SK-N-SH (cell line): ENCODE results near the gene PISD. TPM values are rescaled to one million over a fixed set of nuclear protein-coding genes. Genes with fewer than 3 reads are reported as not detected.

Source experiments
- CTCF ChIA-PET: fragments of 300-600, 350-600 bp; formaldehyde crosslinking; extraction: SDS; loops from one replicate; lab custom pipeline; 2021; lab: Yijun Ruan, JAX
- POLR2A ChIA-PET: fragments of 350-600 bp; sonication (Branson Sonifier 250); formaldehyde crosslinking; extraction: SDS; loops from one replicate; lab custom pipeline; 2020; ENCODE audit warnings: antibody characterized with exemption, inconsistent platforms; lab: Yijun Ruan, JAX
- DNase-seq: peaks from one replicate; pipeline ENCODE4 v3.0.0; 2012
- H2AFZ ChIP-seq: fragments of 200-600 bp; sonication (generic); 2 replicates; pipeline ENCODE4 v1.8.1; 2016; ENCODE audit warnings: antibody characterized with exemption, mild to moderate bottlenecking, low read depth
- H3F3A ChIP-seq: fragments of 200-600 bp; sonication (generic); replicated peaks from 2 replicates; pipeline ENCODE3; 2016; ENCODE audit warnings: antibody characterized with exemption, mild to moderate bottlenecking; ENCODE audit not compliant: insufficient read depth
- H3K27ac ChIP-seq, 2 experiments: fragments of 200-500 bp in 1 of 2; fragments of 200-600 bp in 1 of 2; sonication (Bioruptor generic) in 1 of 2; sonication (generic), shearing (Covaris generic) in 1 of 2; 2 replicates each; pipeline versions ENCODE4 v1.5.1 to v1.6.1; 2014 to 2016; ENCODE audit warnings: low read depth in 2 of 2, inconsistent platforms in 1 of 2, low read length in 1 of 2, mild to moderate bottlenecking in 1 of 2, mixed read lengths in 1 of 2
- H3K27me3 ChIP-seq: fragments of 200-600 bp; sonication (generic), shearing (Covaris generic); 2 replicates; pipeline ENCODE4 v1.6.1; 2016; ENCODE audit warnings: mixed run types; ENCODE audit not compliant: insufficient read depth
- H3K36me3 ChIP-seq, 2 experiments: fragments of 200-500 bp in 1 of 2; fragments of 200-600 bp in 1 of 2; sonication (Bioruptor generic) in 1 of 2; sonication (generic) in 1 of 2; replicated peaks in 1 of 2; 2 replicates each; pipeline versions ENCODE3 to v1.5.1; 2014 to 2016; ENCODE audit warnings: low read length in 1 of 2, mild to moderate bottlenecking in 1 of 2; ENCODE audit not compliant: insufficient read depth in 2 of 2, control insufficient read depth in 1 of 2
- H3K4me1 ChIP-seq, 2 experiments: fragments of 200-500 bp in 1 of 2; fragments of 200-600 bp in 1 of 2; sonication (Bioruptor generic) in 1 of 2; sonication (generic), shearing (Covaris generic) in 1 of 2; 2 replicates each; pipeline versions ENCODE4 v1.5.1 to v1.6.1; 2014 to 2016; ENCODE audit warnings: low read depth in 1 of 2, low read length in 1 of 2, mixed run types in 1 of 2; ENCODE audit not compliant: insufficient read depth in 2 of 2, control insufficient read depth in 1 of 2
- H3K4me2 ChIP-seq: fragments of 200-600 bp; sonication (generic), shearing (Covaris generic); 2 replicates; pipeline ENCODE4 v1.6.1; 2017; ENCODE audit warnings: mixed run types
- H3K4me3 ChIP-seq, 2 experiments: fragments of 200-500 bp in 1 of 2; fragments of 200-600 bp in 1 of 2; sonication (Bioruptor generic) in 1 of 2; sonication (generic), shearing (Covaris generic) in 1 of 2; 2 replicates each; pipeline versions ENCODE4 v1.5.1 to v1.8.1; 2014 to 2016; ENCODE audit warnings: low read depth in 2 of 2, inconsistent platforms in 1 of 2, low read length in 1 of 2, mild to moderate bottlenecking in 1 of 2, mixed read lengths in 1 of 2, moderate library complexity in 1 of 2
- H3K79me2 ChIP-seq: fragments of 200-600 bp; sonication (generic); 2 replicates; pipeline ENCODE4 v1.8.1; 2017; ENCODE audit warnings: mild to moderate bottlenecking; ENCODE audit not compliant: insufficient read depth
- H3K9ac ChIP-seq: fragments of 200-600 bp; sonication (generic); 2 replicates; pipeline ENCODE4 v1.6.1; 2017; ENCODE audit warnings: mixed run types
- H3K9me2 ChIP-seq: fragments of 200-600 bp; sonication (generic); 2 replicates; pipeline ENCODE4 v1.6.1; 2017; ENCODE audit warnings: mixed run types
- H3K9me3 ChIP-seq: fragments of 200-600 bp; sonication (generic); 2 replicates; pipeline ENCODE4 v1.6.1; 2017; ENCODE audit warnings: mixed run types, mild to moderate bottlenecking, moderate library complexity
- H4K20me1 ChIP-seq: fragments of 200-600 bp; sonication (generic); 2 replicates; pipeline ENCODE4 v1.6.1; 2017; ENCODE audit warnings: mild to moderate bottlenecking, mixed run types; ENCODE audit not compliant: insufficient read depth
- ELF1 ChIP-seq: IDR thresholded peaks from 2 replicates; pipeline ENCODE4 v1.4.0; 2012
- FOXM1 ChIP-seq: IDR thresholded peaks from 2 replicates; pipeline ENCODE4 v1.4.0; 2012; ENCODE audit warnings: low read depth, mild to moderate bottlenecking
- GATA2 ChIP-seq: sonication (generic); formaldehyde crosslinking; IDR thresholded peaks from 2 replicates; pipeline ENCODE4 v1.5.0; 2020; ENCODE audit warnings: mild to moderate bottlenecking, missing genetic modification reagents
- MXI1 ChIP-seq: IDR thresholded peaks from 2 replicates; pipeline ENCODE4 v1.6.1; 2012; ENCODE audit warnings: mild to moderate bottlenecking, low read depth, low read length, improper control_type of control experiment
- POLR2AphosphoS5 ChIP-seq: IDR thresholded peaks from 2 replicates; pipeline ENCODE4 v1.6.1; 2012; ENCODE audit warnings: low read depth, low read length
- RFX5 ChIP-seq: IDR thresholded peaks from 2 replicates; pipeline ENCODE4 v1.6.1; 2012; ENCODE audit warnings: mild to moderate bottlenecking, improper control_type of control experiment, low read length
- TAF1 ChIP-seq: IDR thresholded peaks from 2 replicates; pipeline ENCODE4 v1.6.1; 2012; ENCODE audit warnings: low read depth, mild to moderate bottlenecking, low read length, moderate library complexity, borderline replicate concordance
- TCF12 ChIP-seq: IDR thresholded peaks from 2 replicates; pipeline ENCODE4 v1.4.0; 2012
- WGBS: methylation state at CpG from one replicate; pipeline ENCODE4 v1.1.6; 2017; ENCODE audit warnings: low lambda C conversion rate; 5-methylcytosine and 5-hydroxymethylcytosine counted together
- polyA plus RNA-seq, 3 experiments: library from polyadenylated mRNA; depleted of rRNA; stranded (reverse); fragments of >200 nt; gene quantifications; 2 replicates each; pipeline ENCODE4 v1.2.3, GENCODE V29; 2012
- TF ChIP-seq, protein P1 (sequence below): IDR thresholded peaks from 2 replicates; pipeline ENCODE4 v1.4.0; 2012; ENCODE audit warnings: low read depth, borderline replicate concordance
- TF ChIP-seq, protein P2 (sequence below): IDR thresholded peaks from 2 replicates; pipeline ENCODE4 v1.6.1; 2012; ENCODE audit warnings: mild to moderate bottlenecking, low read depth, low read length, moderate library complexity
- TF ChIP-seq, protein P3 (sequence below): fragments of 150-350 bp; IDR thresholded peaks from 2 replicates; pipeline ENCODE4 v1.6.1; 2017; ENCODE audit warnings: antibody characterized with exemption, low read length, low read depth, borderline replicate concordance

PISD gene
- polyA plus RNA-seq, 1 of the 3 experiments (the other 2 are of a cell fraction): 34.9 TPM

DNA sequence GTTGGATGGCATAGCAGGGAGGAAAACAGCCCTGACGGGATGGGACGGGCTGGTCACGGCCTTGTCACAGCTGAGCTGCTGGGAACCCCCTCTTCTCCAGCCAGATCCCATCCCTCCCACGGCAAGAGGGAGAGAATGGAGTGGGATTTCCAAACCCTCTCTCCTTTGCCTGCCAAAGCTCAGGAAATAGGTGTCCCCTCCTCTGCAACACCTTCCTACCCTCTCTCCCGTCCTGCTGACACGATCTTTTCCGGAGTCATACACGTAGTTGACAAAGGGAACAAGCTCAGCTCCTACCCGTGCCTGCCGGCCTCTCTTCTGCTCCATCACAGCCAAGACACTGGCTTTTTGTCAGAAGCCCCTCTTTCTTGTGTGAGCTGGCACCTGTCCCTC, 48.1 kb downstream of the PISD start:
- no peaks in the 10 kb centered on the region for H3K9me2 ChIP-seq
- ChIA-PET POLR2A (no interaction called here), CTCF (interaction anchor here (1.1 to 2.9 kb wide), 2 partner anchors 19 to 53 kb away, joined by 4 to 9 read pairs; no protein-coding TSS in a partner anchor)
- no peak overlapping the region for H3K4me2 ChIP-seq
- H3K4me1 ChIP-seq: peaks cover 0 to 25% of the 10 kb centered on the region in 2 experiments; a peak in 1 of 4 replicates
- H3K79me2 ChIP-seq: no peaks in the 10 kb centered on the region
- no peaks in the 10 kb centered on the region for H3K27me3 ChIP-seq
- H3K36me3 ChIP-seq: peaks cover under 1 to 21% of the 10 kb centered on the region in 2 experiments
- no peak for DNase-seq
- TF ChIP-seq, protein P1, sequence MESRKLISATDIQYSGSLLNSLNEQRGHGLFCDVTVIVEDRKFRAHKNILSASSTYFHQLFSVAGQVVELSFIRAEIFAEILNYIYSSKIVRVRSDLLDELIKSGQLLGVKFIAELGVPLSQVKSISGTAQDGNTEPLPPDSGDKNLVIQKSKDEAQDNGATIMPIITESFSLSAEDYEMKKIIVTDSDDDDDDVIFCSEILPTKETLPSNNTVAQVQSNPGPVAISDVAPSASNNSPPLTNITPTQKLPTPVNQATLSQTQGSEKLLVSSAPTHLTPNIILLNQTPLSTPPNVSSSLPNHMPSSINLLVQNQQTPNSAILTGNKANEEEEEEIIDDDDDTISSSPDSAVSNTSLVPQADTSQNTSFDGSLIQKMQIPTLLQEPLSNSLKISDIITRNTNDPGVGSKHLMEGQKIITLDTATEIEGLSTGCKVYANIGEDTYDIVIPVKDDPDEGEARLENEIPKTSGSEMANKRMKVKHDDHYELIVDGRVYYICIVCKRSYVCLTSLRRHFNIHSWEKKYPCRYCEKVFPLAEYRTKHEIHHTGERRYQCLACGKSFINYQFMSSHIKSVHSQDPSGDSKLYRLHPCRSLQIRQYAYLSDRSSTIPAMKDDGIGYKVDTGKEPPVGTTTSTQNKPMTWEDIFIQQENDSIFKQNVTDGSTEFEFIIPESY: no peak
- no peak for TF ChIP-seq TAF1
- no peak for TF ChIP-seq RFX5
- TF ChIP-seq, protein P2, sequence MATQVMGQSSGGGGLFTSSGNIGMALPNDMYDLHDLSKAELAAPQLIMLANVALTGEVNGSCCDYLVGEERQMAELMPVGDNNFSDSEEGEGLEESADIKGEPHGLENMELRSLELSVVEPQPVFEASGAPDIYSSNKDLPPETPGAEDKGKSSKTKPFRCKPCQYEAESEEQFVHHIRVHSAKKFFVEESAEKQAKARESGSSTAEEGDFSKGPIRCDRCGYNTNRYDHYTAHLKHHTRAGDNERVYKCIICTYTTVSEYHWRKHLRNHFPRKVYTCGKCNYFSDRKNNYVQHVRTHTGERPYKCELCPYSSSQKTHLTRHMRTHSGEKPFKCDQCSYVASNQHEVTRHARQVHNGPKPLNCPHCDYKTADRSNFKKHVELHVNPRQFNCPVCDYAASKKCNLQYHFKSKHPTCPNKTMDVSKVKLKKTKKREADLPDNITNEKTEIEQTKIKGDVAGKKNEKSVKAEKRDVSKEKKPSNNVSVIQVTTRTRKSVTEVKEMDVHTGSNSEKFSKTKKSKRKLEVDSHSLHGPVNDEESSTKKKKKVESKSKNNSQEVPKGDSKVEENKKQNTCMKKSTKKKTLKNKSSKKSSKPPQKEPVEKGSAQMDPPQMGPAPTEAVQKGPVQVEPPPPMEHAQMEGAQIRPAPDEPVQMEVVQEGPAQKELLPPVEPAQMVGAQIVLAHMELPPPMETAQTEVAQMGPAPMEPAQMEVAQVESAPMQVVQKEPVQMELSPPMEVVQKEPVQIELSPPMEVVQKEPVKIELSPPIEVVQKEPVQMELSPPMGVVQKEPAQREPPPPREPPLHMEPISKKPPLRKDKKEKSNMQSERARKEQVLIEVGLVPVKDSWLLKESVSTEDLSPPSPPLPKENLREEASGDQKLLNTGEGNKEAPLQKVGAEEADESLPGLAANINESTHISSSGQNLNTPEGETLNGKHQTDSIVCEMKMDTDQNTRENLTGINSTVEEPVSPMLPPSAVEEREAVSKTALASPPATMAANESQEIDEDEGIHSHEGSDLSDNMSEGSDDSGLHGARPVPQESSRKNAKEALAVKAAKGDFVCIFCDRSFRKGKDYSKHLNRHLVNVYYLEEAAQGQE: no peak
- TF ChIP-seq, protein P3, sequence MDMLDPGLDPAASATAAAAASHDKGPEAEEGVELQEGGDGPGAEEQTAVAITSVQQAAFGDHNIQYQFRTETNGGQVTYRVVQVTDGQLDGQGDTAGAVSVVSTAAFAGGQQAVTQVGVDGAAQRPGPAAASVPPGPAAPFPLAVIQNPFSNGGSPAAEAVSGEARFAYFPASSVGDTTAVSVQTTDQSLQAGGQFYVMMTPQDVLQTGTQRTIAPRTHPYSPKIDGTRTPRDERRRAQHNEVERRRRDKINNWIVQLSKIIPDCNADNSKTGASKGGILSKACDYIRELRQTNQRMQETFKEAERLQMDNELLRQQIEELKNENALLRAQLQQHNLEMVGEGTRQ: no peak
- no peak for TF ChIP-seq POLR2AphosphoS5
- no peak for TF ChIP-seq ELF1
- no peak for TF ChIP-seq FOXM1
- TF ChIP-seq MXI1: no peak
- no peak for TF ChIP-seq GATA2 (CRISPR knock-in tag)
- TF ChIP-seq TCF12: no peak
- TF ChIP-seq, all 33 proteins: peak for 0
- Histone ChIP-seq H4K20me1 (no peaks in the 10 kb centered on the region), H3K4me3 (no peak overlapping the region), H2AFZ (no peak overlapping the region), H3K9me3 (no peaks in the 10 kb centered on the region), H3F3A (no peaks in the 10 kb centered on the region), H3K27ac (no peak overlapping the region; a peak in 1 of 4 replicates), H3K9ac (no peak overlapping the region)
- WGBS: 88% methylated on average over 6 of the region's 10 CpGs
